Fibroblast of the conjunctiva (primary cell): Measurements from ENCODE around the gene PRAC2.
"Not testable (repeated sequence)": the region's sequence is repeated elsewhere in the genome, so short reads cannot be mapped to it uniquely, and the experiment has no call there.

Experiments
- DNase-seq: peaks from one replicate; pipeline ENCODE4 v3.0.0-alpha.2; 2010; ENCODE audit warnings: low read depth

The PRAC2 gene

GRCh38 chr17:48722915-48723422 lies at the start of gene PRAC2:
Gene PRAC2 (plus strand): TSS chr17:48723185. CDS start chr17:48724411, 1,226 bp downstream.
- no peak for DNase-seq

GRCh38 chr17:48676963-48677558 lies 45.9 kb upstream of the PRAC2 start:
- no peak for DNase-seq

- peak; percentile 1 for DNase-seq
Observed at GRCh38 chr17:48678141-48678971, 44.6 kb upstream of the PRAC2 start.

GRCh38 chr17:48679385-48680096 lies 43.4 kb upstream of the PRAC2 start:
- no peak for DNase-seq

- DNase-seq, result no peak
Observed at GRCh38 chr17:48681609-48682008, 41.4 kb upstream of the PRAC2 start.

DNA sequence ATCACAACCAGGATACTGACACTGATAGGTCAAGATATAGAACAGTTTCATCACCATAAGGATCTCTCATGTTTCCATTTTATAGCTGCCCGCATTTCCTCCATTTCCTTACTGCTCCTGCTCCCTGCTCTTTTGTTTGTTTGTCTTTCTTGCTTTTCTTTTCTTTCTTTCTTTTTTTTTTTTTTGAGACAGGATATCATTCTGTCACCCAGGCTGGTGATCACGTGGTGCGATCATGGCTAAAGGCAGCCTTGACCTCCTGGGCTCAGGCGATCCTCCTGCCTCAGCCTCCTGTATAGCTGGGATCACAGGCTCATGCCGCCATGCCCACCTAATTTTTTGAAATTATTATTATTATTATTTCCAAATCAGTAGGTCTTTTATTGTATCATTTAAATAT lies 32.3 kb upstream of the PRAC2 start:
- no peak for DNase-seq

- no peak for DNase-seq
Observed at GRCh38 chr17:48692049-48692448, 30.9 kb upstream of the PRAC2 start.

DNA sequence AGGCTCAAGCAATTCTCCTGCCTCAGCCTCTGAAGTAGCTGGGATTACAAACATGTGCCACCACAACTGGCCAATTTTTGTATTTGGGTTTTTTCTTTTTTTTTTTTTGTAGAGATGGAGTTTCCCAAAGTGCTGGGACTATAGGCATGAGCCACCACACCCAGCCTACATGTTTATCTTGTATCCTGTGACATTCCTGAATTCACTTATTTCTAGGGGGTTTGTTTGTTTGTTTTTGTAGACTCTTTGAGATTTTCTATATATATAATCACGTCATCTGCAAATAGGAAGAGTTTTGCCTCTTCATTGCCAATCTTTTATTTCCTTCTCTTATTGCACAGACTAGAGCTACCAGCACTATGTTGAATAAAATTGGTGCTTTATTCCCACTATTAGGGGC lies 29.8 kb upstream of the PRAC2 start:
- DNase-seq, result no peak

GRCh38 chr17:48701864-48702532 lies 21.0 kb upstream of the PRAC2 start:
- no peak for DNase-seq

- DNase-seq, result no peak
Observed at GRCh38 chr17:48704361-48705248, 18.4 kb upstream of the PRAC2 start.

DNA sequence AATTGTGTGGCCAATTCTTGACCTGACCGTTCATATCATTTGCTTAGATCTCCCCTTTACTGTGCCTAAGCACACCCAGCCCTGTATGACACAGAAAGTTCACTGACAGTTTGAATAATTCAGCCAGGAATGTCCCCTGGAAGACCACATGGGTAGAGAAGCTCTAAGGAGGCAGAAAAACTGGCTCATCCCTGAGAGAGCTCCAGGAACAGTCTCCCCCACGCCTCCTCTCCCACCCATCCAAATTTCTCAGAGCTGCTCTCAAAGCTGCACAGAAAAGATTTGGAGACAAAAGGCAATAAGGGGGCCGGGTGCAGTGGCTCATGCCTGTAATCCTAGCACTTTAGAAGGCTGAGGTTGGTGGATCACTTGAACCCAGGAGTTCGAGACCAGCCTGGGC lies 11.9 kb upstream of the PRAC2 start:
- no peak for DNase-seq

DNA sequence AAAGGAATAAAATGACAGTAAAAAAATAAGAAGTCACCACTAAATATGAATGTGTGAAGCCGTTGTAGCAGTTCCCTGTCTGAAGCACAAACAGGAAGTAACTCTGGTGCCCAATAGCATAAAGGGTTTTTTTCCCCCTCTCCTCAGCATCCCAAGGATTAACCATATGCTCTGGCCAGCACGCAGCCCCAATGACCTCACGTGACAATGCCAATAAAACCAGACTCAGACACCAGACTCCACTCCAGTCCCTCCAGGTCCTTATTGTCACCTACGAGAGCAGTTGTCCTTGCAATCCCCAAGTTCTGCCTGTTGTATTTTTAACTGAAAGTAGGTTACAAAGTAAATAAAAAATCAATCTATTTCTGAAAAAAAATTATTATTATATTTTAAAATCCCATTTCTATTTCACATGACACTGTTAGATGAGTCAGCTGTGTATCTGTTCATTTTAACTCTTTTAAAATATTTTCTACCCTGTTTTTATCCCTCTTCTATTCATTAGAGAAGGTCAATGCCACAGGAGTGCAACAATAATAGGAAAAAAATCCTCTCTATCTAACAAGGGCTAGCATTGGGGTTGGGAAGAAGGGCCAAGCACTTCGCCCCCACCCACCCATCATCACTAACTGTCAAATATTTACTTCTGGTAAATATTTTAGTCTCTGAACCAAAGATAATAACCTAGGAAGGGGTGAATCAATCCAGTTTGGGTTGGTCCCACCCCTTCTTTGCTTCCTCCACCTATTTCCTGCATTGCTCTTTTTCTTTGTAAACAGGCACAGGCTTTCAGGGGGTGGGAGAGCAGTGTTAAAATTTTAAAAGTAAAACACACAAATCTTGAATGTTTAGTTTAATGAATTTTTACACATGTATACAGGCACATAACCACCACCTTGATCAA lies 7.2 kb upstream of the PRAC2 start:
- DNase-seq, result no peak

- DNase-seq, result not testable (repeated sequence)
Observed at GRCh38 chr17:48716549-48716948, 6.4 kb upstream of the PRAC2 start.

DNA sequence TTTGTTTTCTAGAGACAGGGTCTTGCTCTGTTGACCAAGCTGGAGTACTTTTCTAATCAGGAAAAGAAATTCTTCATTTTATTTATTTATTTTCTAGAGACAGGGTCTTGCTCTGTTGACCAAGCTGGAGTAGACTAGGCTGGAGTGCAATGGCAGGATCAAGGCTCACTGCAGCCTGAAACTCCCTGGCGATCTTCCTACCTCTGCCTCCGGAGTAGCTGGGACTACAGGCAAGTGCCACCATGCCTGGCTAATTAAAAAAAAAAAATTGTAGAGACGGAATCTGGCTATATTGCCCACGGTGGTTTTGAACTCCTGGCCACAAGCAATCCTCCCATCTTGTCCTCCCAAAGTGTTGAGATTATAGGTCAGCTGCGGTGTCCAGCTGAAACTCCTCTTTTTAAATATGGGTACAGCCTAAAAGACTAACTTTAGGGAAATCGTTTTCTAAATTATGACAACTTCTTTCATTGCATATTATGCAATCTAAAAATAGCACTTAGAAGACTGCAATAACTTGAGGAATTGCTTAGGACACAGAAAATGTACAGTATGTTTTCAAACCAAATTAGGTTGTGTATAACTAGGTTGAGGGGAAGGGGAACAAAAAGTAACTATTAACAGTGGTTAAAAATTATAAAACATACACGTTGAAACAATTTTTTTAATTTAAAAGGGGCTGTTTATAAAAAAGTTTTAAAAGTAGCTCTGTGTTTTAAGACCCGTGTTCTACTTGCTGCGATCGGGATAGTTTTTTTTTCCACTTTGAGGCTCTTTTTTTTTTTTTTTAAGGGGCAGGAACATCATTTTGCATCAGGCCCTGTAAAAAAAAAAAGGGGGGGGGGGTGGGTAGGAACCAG lies 5.4 kb upstream of the PRAC2 start:
- no peak for DNase-seq

DNA sequence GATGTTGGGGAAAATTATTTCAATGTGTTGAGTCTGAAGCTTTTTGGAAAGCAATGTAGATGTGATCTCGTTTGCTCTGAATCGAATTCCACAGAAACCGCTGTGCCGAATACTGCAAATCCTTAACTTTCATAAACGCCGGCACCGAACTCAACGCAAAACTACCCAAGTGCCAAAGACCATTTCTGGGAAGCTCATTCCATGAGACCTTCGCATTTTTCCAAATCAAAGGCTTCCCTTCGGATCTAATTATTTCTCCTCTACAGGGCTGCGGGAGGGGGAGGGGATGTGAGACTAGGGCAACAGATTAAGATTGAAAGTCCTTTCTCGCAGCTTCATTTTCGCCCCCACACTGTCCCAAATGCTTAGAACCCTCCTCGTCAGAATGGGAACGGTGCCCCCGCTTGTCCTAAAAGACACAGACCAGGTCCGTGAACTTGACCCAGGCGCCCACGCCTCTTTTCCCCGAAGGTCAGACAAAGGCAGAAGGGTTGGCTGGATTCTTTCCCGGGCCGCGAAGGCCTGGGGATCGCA lies 4.7 kb upstream of the PRAC2 start:
- no peak for DNase-seq

DNA sequence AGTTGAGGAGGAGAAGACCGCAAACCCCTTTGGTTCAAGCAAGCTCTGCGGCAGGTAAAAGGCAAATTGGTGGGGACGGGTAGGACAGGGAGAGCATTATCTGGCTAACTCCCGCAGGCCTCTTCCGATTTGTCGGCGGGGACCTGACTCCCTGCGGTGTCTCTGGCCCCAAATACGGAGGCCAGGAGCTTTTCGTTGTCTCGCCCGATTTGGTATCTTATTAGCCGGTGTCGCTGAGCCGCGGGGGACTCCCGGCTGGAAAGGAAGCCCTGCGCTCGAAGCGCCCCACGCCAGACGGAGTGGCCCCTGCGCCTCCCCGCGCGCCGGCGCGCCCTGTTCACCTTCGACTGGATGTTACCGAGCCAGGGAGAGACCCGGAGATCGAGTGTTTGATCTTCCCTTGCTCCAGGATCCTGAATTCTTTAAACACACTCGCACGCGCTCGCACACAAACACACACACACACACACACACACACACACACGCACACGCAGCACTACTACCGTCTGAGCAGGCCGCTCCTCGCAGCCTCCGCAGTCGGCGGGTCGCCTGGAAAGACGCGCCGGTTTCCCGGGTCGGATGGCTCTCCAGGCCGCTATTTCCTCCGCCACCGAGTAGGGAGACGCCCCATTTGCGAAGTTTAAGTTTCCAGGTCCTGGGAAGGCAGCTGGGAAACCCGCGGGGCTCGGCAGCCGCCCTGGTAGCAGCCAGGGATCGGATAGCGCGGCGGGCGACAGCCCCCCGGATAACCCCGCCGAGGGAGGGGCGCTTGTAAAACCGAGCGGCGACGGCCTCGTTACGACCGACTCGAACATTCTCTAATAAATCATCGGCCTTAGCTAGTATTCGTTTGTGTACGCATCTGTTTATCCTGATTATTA lies 4.0 kb upstream of the PRAC2 start:
- DNase-seq, result no peak

GRCh38 chr17:48719642-48720265 lies 3.2 kb upstream of the PRAC2 start:
- no peak for DNase-seq
